ENCODE results near the gene COMMD10. TPM values are rescaled to one million over a fixed set of nuclear protein-coding genes. Genes with fewer than 3 reads are reported as not detected.

Gene COMMD10
- total RNA-seq, 4 donors from 2014 or later = 24.3 to 83.8 (median 34.4) TPM

DNA sequence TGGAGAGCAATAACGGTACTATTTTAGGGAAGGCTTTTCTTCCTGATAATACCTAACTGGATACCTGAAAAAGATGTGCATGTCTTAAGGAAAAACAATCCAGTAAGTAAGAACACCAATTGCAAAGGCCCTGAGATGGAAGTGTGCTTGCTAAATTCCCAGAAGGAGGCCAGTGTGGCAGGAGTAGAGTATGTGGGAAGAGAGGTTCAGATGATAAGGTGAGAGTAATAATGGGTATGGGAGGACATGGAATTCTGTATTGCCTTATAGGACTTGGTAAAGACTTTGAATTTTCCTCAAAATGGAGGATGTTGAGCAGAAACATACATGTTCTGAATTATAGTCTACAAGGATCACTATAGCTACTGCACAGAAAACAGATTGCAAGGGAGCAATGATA is 89.3 kb downstream of the COMMD10 start:
- TF ChIP-seq POLR2AphosphoS5 (IDR thresholded peaks at IDR 0.05) = no peak
- TF ChIP-seq, protein P1, sequence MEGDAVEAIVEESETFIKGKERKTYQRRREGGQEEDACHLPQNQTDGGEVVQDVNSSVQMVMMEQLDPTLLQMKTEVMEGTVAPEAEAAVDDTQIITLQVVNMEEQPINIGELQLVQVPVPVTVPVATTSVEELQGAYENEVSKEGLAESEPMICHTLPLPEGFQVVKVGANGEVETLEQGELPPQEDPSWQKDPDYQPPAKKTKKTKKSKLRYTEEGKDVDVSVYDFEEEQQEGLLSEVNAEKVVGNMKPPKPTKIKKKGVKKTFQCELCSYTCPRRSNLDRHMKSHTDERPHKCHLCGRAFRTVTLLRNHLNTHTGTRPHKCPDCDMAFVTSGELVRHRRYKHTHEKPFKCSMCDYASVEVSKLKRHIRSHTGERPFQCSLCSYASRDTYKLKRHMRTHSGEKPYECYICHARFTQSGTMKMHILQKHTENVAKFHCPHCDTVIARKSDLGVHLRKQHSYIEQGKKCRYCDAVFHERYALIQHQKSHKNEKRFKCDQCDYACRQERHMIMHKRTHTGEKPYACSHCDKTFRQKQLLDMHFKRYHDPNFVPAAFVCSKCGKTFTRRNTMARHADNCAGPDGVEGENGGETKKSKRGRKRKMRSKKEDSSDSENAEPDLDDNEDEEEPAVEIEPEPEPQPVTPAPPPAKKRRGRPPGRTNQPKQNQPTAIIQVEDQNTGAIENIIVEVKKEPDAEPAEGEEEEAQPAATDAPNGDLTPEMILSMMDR (IDR thresholded peaks at IDR 0.05) = no peak
- no peak for TF ChIP-seq EP300 (IDR thresholded peaks at IDR 0.05; ENCODE audit: low read depth)
- TF ChIP-seq POLR2A (IDR thresholded peaks at IDR 0.05) = no peak
- in situ Hi-C loops (cut with MboI; ENCODE audit: low pct_ligation_motif_present in 1 of 4, low pct_unique_long_range_greater_than_20kb in 1 of 4, low sequenced_read_pairs in 3 of 4) = no loop called here

DNA sequence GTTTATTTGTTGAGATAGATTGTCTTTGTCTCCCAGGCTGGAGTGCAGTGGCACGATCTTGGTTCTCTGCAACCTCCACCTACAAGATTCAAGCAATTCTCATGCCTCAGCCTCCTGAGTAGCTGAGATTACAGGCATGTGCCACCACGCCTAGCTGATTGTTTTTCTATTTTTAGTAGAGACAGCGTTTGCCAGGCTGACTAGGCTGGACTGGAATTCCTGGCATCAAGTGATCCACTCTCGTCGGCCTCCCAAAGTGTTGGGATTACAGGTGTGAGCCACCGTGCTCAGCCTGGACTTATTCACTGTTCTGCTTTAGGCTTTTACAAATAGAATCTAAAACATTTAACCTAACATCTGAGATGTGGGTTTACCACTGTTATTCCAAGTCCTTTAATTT is 91.3 kb downstream of the COMMD10 start:
- WGBS, 2 donors (ENCODE audit: low coverage in 1 of 2) = 75 to 76% methylated on average over 6 of the region's 6 CpGs
- Histone ChIP-seq H3K36me3 (no peaks in the 10 kb centered on the region), H3K27me3 (no peaks in the 10 kb centered on the region), H3K9me3 (no peaks in the 10 kb centered on the region), H3K4me3 (no peak overlapping the region), H3K4me1 (no peaks in the 10 kb centered on the region), H3K27ac (no peak overlapping the region)
- in situ Hi-C loops (cut with MboI; ENCODE audit: low pct_ligation_motif_present in 1 of 4, low pct_unique_long_range_greater_than_20kb in 1 of 4, low sequenced_read_pairs in 3 of 4) (no loop called here), intact Hi-C loops (cut with DNase I; ENCODE audit: low total_unique reads) (no loop called here)
- TF ChIP-seq, protein P1 (IDR thresholded peaks at IDR 0.05) = no peak
- TF ChIP-seq POLR2A (IDR thresholded peaks at IDR 0.05) (no peak), POLR2AphosphoS5 (IDR thresholded peaks at IDR 0.05) (no peak), EP300 (IDR thresholded peaks at IDR 0.05; ENCODE audit: low read depth) (no peak)
- DNase-seq = no peak

More for the DNA sequence above, 89.3 kb downstream of the COMMD10 start:
- Histone ChIP-seq H3K27ac (no peak overlapping the region), H3K27me3 (no peaks in the 10 kb centered on the region), H3K4me1 (no peaks in the 10 kb centered on the region), H3K36me3 (no peaks in the 10 kb centered on the region), H3K9me3 (no peaks in the 10 kb centered on the region), H3K4me3 (no peak overlapping the region)
- 100% methylated on average over 1 of the region's 1 CpG for WGBS, 2 donors (ENCODE audit: low coverage in 1 of 2)
- no peak for DNase-seq
- intact Hi-C loops (cut with DNase I; ENCODE audit: low total_unique reads) = no loop called here

DNA sequence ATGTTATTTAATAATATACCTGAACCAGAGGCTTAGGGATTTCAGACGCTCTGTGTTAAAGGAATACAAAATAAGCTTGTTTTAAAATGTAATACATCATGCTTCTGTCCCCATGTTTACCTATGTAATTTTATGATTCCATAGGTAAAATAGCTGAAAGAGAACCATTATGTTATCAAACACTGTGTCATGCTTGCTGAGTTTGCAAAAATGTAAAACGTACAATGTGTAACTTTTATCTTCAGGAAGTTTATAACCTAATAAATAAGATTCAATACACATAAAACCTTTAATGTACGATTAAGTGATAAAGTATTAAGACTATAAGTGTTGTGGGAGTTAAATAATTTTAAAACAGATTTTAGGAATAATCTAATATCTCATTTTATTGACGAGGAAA is 94.1 kb downstream of the COMMD10 start:
- Histone ChIP-seq H3K27ac (no peak overlapping the region), H3K4me1 (no peaks in the 10 kb centered on the region), H3K4me3 (no peak overlapping the region), H3K9me3 (no peaks in the 10 kb centered on the region), H3K36me3 (no peaks in the 10 kb centered on the region), H3K27me3 (no peaks in the 10 kb centered on the region)
- no peak for DNase-seq
- 60 to 73% methylated on average over 4 of the region's 4 CpGs for WGBS, 2 donors (ENCODE audit: low coverage in 1 of 2)
- intact Hi-C loops (cut with DNase I; ENCODE audit: low total_unique reads) (no loop called here), in situ Hi-C loops (cut with MboI; ENCODE audit: low pct_ligation_motif_present in 1 of 4, low pct_unique_long_range_greater_than_20kb in 1 of 4, low sequenced_read_pairs in 3 of 4) (no loop called here)
- TF ChIP-seq POLR2AphosphoS5 (IDR thresholded peaks at IDR 0.05) (no peak), POLR2A (IDR thresholded peaks at IDR 0.05) (no peak), EP300 (IDR thresholded peaks at IDR 0.05; ENCODE audit: low read depth) (no peak)
- TF ChIP-seq, protein P1 (IDR thresholded peaks at IDR 0.05) = no peak

DNA sequence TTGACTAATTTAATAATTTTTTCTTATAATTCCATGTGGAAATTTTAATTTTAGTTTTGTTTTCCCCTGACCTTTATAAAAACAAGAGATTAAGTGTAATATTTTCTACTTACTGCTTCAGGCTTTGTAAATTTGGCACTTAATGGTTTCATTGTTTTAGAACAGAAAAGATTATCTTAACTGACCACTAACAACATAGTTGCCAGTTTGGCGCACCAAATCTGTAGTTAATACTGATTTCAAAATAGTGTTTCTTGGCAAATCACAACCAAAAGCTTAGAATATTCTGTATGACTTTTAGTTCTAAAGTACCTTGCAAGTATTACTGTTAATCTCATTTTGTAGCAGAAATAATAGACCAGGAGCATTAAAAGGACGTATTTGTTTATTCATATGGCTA is 124.3 kb downstream of the COMMD10 start:
- peaks cover 0 to 16% (median 2%) of the 10 kb centered on the region in 4 donors for H3K4me1 ChIP-seq
- intact Hi-C loops (cut with DNase I; ENCODE audit: low total_unique reads) (no loop called here), in situ Hi-C loops (cut with MboI; ENCODE audit: low pct_ligation_motif_present in 1 of 4, low pct_unique_long_range_greater_than_20kb in 1 of 4, low sequenced_read_pairs in 3 of 4) (no loop called here)
- no peaks in the 10 kb centered on the region for H3K27me3 ChIP-seq
- no peak overlapping the region for H3K4me3 ChIP-seq
- H3K36me3 ChIP-seq = no peaks in the 10 kb centered on the region
- 92 to 98% methylated on average over 2 of the region's 2 CpGs for WGBS, 2 donors (ENCODE audit: low coverage in 1 of 2)
- no peak for DNase-seq
- H3K9me3 ChIP-seq = no peaks in the 10 kb centered on the region
- TF ChIP-seq EP300 (IDR thresholded peaks at IDR 0.05; ENCODE audit: low read depth) (no peak), POLR2AphosphoS5 (IDR thresholded peaks at IDR 0.05) (no peak), POLR2A (IDR thresholded peaks at IDR 0.05) (no peak)
- TF ChIP-seq, protein P1 (IDR thresholded peaks at IDR 0.05) = no peak
- no peak overlapping the region for H3K27ac ChIP-seq

All from transverse colon (tissue), 4 donors.